PFSK-1 (cell line): ENCODE data around the gene TMEM169.

Source experiments
- SIN3A ChIP-seq: IDR thresholded peaks from 2 replicates; pipeline ENCODE4 v1.6.1; 2012; ENCODE audit warnings: mild to moderate bottlenecking, low read length, moderate library complexity, borderline replicate concordance; ENCODE audit not compliant: insufficient read depth
- TAF1 ChIP-seq: IDR thresholded peaks from 2 replicates; pipeline ENCODE4 v1.6.1; 2012; ENCODE audit warnings: low read length, control low read depth, borderline replicate concordance; ENCODE audit not compliant: insufficient read depth
- TF ChIP-seq, protein P1 (sequence below), 2 experiments: IDR thresholded peaks; 2 replicates each; pipeline versions ENCODE4 v1.6.1 to v1.8.0; 2011 to 2012; ENCODE audit warnings: low read depth in 2 of 2, low read length in 2 of 2, control low read depth in 1 of 2, inconsistent platforms in 1 of 2, mild to moderate bottlenecking in 1 of 2, moderate library complexity in 1 of 2; ENCODE audit not compliant: insufficient read depth in 1 of 2

DNA sequence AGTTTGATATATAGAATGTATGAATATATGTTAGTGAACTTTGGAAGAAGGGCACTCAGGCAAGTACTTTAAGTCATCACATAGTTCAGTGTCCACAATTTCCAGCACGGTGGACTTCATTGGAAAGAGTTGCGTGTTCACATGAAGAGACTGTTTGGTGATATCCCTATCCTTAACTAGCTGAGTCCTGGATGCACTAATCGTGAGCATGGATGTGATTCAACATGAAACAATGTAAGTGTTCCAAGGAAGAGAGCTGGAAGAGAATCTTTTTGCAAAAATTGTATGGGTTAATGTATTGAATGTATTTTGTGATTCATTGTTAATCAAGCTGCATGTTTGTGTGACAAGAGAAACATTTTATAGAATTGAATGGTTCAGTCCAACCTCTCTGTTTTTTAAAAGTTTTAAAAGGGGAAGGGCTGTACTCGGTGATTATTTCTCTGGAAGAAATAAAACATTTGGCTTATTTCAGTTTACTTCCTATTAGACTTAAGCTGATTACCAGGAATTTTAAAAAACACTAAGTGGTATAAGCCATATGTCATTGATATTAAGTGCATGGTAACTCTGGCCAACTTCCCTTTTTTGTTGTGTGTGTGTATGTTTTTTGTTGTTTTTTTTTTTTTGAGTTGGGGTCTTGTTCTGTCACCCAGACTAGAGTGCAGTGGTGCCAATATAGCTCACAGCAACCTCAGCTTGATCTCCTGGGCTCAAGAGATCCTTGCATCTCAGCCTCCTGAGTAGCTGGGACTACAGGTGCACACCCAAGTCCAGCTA lies 36.0 kb downstream of the TMEM169 start:
- TF ChIP-seq, protein P1, sequence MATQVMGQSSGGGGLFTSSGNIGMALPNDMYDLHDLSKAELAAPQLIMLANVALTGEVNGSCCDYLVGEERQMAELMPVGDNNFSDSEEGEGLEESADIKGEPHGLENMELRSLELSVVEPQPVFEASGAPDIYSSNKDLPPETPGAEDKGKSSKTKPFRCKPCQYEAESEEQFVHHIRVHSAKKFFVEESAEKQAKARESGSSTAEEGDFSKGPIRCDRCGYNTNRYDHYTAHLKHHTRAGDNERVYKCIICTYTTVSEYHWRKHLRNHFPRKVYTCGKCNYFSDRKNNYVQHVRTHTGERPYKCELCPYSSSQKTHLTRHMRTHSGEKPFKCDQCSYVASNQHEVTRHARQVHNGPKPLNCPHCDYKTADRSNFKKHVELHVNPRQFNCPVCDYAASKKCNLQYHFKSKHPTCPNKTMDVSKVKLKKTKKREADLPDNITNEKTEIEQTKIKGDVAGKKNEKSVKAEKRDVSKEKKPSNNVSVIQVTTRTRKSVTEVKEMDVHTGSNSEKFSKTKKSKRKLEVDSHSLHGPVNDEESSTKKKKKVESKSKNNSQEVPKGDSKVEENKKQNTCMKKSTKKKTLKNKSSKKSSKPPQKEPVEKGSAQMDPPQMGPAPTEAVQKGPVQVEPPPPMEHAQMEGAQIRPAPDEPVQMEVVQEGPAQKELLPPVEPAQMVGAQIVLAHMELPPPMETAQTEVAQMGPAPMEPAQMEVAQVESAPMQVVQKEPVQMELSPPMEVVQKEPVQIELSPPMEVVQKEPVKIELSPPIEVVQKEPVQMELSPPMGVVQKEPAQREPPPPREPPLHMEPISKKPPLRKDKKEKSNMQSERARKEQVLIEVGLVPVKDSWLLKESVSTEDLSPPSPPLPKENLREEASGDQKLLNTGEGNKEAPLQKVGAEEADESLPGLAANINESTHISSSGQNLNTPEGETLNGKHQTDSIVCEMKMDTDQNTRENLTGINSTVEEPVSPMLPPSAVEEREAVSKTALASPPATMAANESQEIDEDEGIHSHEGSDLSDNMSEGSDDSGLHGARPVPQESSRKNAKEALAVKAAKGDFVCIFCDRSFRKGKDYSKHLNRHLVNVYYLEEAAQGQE (IDR thresholded peaks at IDR 0.05; ENCODE audit: insufficient read depth in 1 of 2, low read depth in 2 of 2, low read length in 2 of 2): no peak
- no peak for TF ChIP-seq TAF1
- TF ChIP-seq SIN3A: no peak
